ENCODE results near the gene KIN. TPM values are rescaled to one million over a fixed set of nuclear protein-coding genes. Genes with fewer than 3 reads are reported as not detected.

Gene KIN
- polyA plus RNA-seq, 3 donors: 3.0 to 4.6 (median 3.1) TPM

- Histone ChIP-seq H3K79me2 (ENCODE audit: insufficient read depth, low read length) (no peaks in the 10 kb centered on the region), H3K9me3 (replicated peaks in 1 of 2; ENCODE audit: control insufficient read depth in 1 of 2, insufficient read depth in 1 of 2, low read length in 2 of 2) (no peaks in the 10 kb centered on the region), H3K36me3 (replicated peaks in 1 of 2; ENCODE audit: control insufficient read depth in 1 of 2, insufficient read depth in 2 of 2, low read length in 2 of 2) (peaks cover 91 to 96% of the 10 kb centered on the region in 2 donors), H3K4me1 (ENCODE audit: control insufficient read depth in 1 of 2, insufficient read depth in 2 of 2, low read length in 2 of 2) (no peaks in the 10 kb centered on the region), H3K27ac (ENCODE audit: low read depth in 1 of 2, low read length in 2 of 2) (no peak overlapping the region), H3K4me2 (replicated peaks; ENCODE audit: extremely low read depth, low read length, poor library complexity, severe bottlenecking) (no peak overlapping the region), H3K4me3 (replicated peaks in 1 of 3; ENCODE audit: low read depth in 2 of 3, low read length in 3 of 3) (no peak overlapping the region), H2AFZ (ENCODE audit: insufficient read depth, low read depth, low read length, poor library complexity, severe bottlenecking) (no peak overlapping the region), H4K20me1 (ENCODE audit: insufficient read depth, low read length) (peaks cover 5% of the 10 kb centered on the region), H3K27me3 (ENCODE audit: control insufficient read depth in 2 of 2, insufficient read depth in 2 of 2, low read length in 2 of 2) (no peaks in the 10 kb centered on the region), H3K9ac (ENCODE audit: insufficient read depth, low read length, poor library complexity, severe bottlenecking) (no peak overlapping the region)
- Mint-ChIP-seq H3K4me3 (no peak overlapping the region), H3K27ac (no peak overlapping the region), H3K36me3 (peaks cover 84 to 95% of the 10 kb centered on the region in 2 donors), H3K9me3 (no peaks in the 10 kb centered on the region), H3K4me1 (no peaks in the 10 kb centered on the region), H3K27me3 (ENCODE audit: low read depth in 3 of 3) (no peaks in the 10 kb centered on the region)
- TF ChIP-seq CTCF (IDR thresholded peaks at IDR 0.05): no peak
- no peak for DNase-seq
- 60% methylated on average over 1 of the region's 7 CpGs for WGBS (ENCODE audit: insufficient coverage)
- intact Hi-C loops (cut with micrococcal nuclease): no loop called here
Measured at GRCh38 chr10:7756360-7756992, 31.3 kb downstream of the KIN start.

- Mint-ChIP-seq H3K9me3 (no peaks in the 10 kb centered on the region), H3K4me3 (no peak overlapping the region), H3K27ac (no peak overlapping the region), H3K4me1 (no peaks in the 10 kb centered on the region), H3K36me3 (peaks cover 77 to 86% of the 10 kb centered on the region in 2 donors), H3K27me3 (ENCODE audit: low read depth in 3 of 3) (no peaks in the 10 kb centered on the region)
- Histone ChIP-seq H3K79me2 (ENCODE audit: insufficient read depth, low read length) (no peaks in the 10 kb centered on the region), H3K4me1 (ENCODE audit: control insufficient read depth in 1 of 2, insufficient read depth in 2 of 2, low read length in 2 of 2) (no peaks in the 10 kb centered on the region), H2AFZ (ENCODE audit: insufficient read depth, low read depth, low read length, poor library complexity, severe bottlenecking) (no peak overlapping the region), H3K9me3 (replicated peaks in 1 of 2; ENCODE audit: control insufficient read depth in 1 of 2, insufficient read depth in 1 of 2, low read length in 2 of 2) (no peaks in the 10 kb centered on the region), H3K27ac (ENCODE audit: low read depth in 1 of 2, low read length in 2 of 2) (no peak overlapping the region), H3K9ac (ENCODE audit: insufficient read depth, low read length, poor library complexity, severe bottlenecking) (no peak overlapping the region), H3K4me3 (replicated peaks in 1 of 3; ENCODE audit: low read depth in 2 of 3, low read length in 3 of 3) (no peak overlapping the region), H4K20me1 (ENCODE audit: insufficient read depth, low read length) (peaks cover 5% of the 10 kb centered on the region), H3K4me2 (replicated peaks; ENCODE audit: extremely low read depth, low read length, poor library complexity, severe bottlenecking) (no peak overlapping the region), H3K27me3 (ENCODE audit: control insufficient read depth in 2 of 2, insufficient read depth in 2 of 2, low read length in 2 of 2) (no peaks in the 10 kb centered on the region), H3K36me3 (replicated peaks in 1 of 2; ENCODE audit: control insufficient read depth in 1 of 2, insufficient read depth in 2 of 2, low read length in 2 of 2) (peaks cover 91 to 95% of the 10 kb centered on the region in 2 donors)
- intact Hi-C loops (cut with micrococcal nuclease): no loop called here
- no peak for DNase-seq
- WGBS (ENCODE audit: insufficient coverage): no CpG with 5 or more reads among the region's 3 CpGs
- no peak for TF ChIP-seq CTCF (IDR thresholded peaks at IDR 0.05)
Measured at GRCh38 chr10:7755103-7755502, 32.7 kb downstream of the KIN start.

Data from CD14-positive monocyte (primary cell).